ENCODE data around the gene GPC6.

GPC6 gene

DNA sequence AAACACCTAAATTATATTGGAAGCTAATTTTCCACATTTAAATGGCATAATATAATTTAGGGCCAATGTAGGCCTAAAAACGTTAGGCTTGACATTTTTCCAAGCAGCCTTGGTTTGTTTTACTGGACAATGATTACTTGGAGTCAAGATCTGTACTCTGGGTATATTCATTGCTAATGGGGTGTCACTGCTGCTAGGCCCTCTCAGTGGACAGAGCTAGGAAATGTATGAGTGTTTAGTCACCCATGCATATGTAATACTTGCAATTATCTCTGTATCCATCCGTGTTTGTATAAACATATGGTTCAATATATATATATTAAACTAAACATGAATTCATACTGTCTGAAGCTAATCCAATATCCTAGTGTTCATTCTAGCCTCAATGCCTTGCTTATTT, 654.8 kb downstream of the GPC6 start:
- TF ChIP-seq, protein P1, sequence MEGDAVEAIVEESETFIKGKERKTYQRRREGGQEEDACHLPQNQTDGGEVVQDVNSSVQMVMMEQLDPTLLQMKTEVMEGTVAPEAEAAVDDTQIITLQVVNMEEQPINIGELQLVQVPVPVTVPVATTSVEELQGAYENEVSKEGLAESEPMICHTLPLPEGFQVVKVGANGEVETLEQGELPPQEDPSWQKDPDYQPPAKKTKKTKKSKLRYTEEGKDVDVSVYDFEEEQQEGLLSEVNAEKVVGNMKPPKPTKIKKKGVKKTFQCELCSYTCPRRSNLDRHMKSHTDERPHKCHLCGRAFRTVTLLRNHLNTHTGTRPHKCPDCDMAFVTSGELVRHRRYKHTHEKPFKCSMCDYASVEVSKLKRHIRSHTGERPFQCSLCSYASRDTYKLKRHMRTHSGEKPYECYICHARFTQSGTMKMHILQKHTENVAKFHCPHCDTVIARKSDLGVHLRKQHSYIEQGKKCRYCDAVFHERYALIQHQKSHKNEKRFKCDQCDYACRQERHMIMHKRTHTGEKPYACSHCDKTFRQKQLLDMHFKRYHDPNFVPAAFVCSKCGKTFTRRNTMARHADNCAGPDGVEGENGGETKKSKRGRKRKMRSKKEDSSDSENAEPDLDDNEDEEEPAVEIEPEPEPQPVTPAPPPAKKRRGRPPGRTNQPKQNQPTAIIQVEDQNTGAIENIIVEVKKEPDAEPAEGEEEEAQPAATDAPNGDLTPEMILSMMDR (conservative IDR thresholded peaks at IDR 0.05; ENCODE audit: low read depth, low read length): no peak
- peak; percentile 44 for DNase-seq (ENCODE audit: low read depth)

DNA sequence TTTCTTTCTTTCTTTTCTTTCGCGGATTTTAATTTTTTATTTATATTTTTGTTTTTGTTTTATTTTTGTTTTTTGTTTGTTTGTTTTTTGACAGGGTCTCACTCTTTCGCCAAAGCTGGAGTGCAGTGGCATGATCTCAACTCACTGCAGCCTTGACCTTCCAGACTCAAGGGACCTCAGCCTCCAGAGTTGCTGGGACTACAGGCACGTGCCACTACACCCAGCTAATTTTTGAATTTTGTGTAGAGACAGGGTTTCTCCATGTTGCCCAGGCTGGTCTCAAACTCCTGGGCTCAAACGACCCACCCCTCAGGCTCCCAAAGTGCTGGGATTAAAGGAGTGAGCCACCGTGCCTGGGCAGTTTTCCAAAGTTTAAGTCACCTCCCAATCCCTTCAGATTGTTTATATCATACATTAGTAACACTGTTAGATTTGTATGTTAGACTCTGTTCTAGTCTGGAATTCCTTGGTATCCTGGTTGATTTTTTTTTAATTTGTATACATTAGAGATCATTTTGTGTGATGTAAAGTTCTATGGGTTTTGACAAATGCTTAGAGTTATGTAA, 655.6 kb downstream of the GPC6 start:
- no peak for DNase-seq (ENCODE audit: low read depth)
- H3K4me3 ChIP-seq (ENCODE audit: low read depth, low read length): no peak overlapping the region
- TF ChIP-seq, protein P1 (conservative IDR thresholded peaks at IDR 0.05; ENCODE audit: low read depth, low read length): no peak

More for the DNA sequence above, 654.8 kb downstream of the GPC6 start:
- no peak overlapping the region for H3K4me3 ChIP-seq (ENCODE audit: low read depth, low read length)

DNA sequence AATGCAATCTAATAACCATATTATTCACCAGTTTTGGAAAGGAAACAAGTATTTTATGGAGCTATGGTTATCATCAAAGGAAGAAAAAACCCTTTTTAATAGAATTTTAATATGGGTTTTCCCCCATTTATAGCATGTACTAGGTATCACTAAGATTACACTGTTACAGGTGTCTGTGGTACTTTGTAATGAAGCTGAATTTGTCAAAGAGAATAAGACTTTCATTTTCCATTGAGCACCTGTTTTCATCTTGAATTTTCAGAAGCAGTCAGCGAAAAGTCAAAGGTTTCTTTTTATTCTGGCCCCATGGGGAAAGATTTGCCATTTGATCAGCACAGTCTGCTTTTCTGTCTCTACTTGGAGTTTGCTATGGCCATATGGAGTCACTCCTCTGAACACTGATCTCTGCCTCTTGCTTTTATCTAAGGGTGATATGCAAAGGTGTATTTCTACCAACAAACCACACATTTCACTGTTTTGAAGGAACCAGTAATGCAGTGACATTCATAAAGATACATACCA, 662.9 kb downstream of the GPC6 start:
- no peak for DNase-seq (ENCODE audit: low read depth)
- H3K4me3 ChIP-seq (ENCODE audit: low read depth, low read length): no peak overlapping the region
- TF ChIP-seq, protein P1 (conservative IDR thresholded peaks at IDR 0.05; ENCODE audit: low read depth, low read length): no peak

DNA sequence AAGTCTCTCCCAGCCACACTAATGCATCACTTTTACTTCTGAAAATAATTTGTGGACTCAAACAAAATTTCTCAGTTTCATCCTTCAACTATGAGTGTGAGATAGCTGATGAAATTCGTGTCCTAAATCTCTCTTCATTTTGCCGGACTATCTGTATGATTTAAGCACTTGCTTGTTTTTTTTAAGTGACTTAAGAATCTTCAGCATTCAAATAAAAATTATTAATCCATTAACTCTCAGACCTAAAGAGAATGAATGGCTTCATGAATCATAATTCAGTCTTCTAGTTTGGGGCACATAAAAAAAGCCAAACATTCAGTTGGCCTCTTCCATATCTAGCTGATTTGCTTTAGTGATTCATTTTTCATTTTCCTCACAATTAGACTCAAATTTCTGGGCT, 673.4 kb downstream of the GPC6 start:
- DNase-seq (ENCODE audit: low read depth): no peak
- TF ChIP-seq, protein P1 (conservative IDR thresholded peaks at IDR 0.05; ENCODE audit: low read depth, low read length): no peak
- H3K4me3 ChIP-seq (ENCODE audit: low read depth, low read length): no peak overlapping the region

DNA sequence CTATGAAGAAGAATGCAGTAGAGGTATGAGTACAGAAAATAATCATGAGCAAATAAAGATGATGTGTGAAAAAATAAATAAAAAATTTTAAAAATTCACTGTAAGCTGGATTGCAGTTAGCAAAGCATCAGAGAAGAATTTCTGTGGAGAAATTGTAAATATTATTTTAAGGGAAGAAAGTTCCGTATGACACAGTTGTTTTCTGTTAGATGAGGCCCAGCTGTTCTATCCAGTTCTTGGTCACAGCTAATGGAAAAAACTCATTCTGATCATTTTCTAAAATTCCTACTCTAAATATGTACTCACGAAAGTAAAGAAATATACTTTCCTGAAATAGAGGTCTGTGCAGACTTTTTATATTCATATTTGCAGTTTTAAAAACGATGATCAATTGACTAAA, 674.1 kb downstream of the GPC6 start:
- peak; percentile 64 for DNase-seq (ENCODE audit: low read depth)
- TF ChIP-seq, protein P1 (conservative IDR thresholded peaks at IDR 0.05; ENCODE audit: low read depth, low read length): no peak

DNA sequence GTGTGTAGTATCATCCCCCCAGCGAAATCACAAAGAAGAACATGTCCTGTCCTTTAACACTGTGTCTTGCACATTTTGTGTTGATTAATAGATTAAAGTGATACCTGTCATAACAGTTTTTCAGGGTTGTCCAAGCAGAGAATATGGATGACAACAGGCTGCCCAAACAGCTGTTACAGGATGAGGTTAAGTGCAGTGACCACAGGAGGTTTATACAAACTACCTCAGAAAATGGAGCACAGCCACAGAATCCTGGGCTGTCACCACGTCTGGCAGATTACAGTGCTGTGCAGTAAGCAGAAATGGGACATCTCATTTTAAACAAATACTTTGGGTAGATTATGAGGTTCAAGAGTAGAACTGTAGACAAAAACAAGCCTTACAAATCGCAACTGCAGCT, 677.3 kb downstream of the GPC6 start:
- TF ChIP-seq, protein P1 (conservative IDR thresholded peaks at IDR 0.05; ENCODE audit: low read depth, low read length): no peak
- H3K4me3 ChIP-seq (ENCODE audit: low read depth, low read length): no peak overlapping the region
- peak; percentile 41 for DNase-seq (ENCODE audit: low read depth)

More for the DNA sequence above, 674.1 kb downstream of the GPC6 start:
- no peak overlapping the region for H3K4me3 ChIP-seq (ENCODE audit: low read depth, low read length)

DNA sequence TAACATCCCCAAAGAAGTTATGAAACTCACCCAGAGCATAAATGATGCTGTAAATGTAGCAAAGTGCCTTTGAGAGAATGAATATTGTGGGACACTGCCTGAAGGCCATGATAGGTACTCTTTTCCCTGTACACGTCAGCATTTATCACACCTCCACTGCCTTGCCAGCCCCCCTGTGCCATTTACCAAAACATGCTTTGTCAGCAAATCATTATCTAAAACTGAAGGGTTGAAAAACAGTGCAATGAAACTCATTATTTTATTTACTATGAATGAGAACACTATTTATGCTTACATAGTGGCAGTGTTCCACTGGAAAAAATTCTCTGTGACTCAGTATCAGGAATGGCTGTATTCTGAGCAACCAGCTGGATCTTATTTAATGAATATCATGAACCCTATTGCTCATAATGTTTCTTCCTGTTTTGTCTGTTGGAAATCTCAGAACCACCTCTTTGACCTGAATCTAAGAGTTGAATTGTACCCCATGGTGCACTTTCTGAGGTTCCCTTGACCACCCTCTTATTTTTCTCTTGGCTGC, 688.7 kb downstream of the GPC6 start:
- peak; percentile 38 for DNase-seq (ENCODE audit: low read depth)
- no peak overlapping the region for H3K4me3 ChIP-seq (ENCODE audit: low read depth, low read length)
- TF ChIP-seq, protein P1 (conservative IDR thresholded peaks at IDR 0.05; ENCODE audit: low read depth, low read length): no peak

Measured in choroid plexus epithelial cell (primary cell).